ENCODE measurements around the gene SURF1. TPM values are rescaled to one million over a fixed set of nuclear protein-coding genes. Genes with fewer than 3 reads are reported as not detected.
"Not testable (repeated sequence)": the region's sequence is repeated elsewhere in the genome, so short reads cannot be mapped to it uniquely, and the experiment has no call there.

SURF1 gene
- total and polyA plus RNA-seq, 4 donors = 14.2 to 75.3 (median 57.8) TPM

- no peak for DNase-seq
- Histone ChIP-seq H3K36me3 (ENCODE audit: control insufficient read depth in 4 of 4, insufficient read depth in 4 of 4, low read length in 4 of 4) (no peaks in the 10 kb centered on the region), H3K9me3 (ENCODE audit: control insufficient read depth in 4 of 4, insufficient read depth in 3 of 4, low read length in 3 of 4) (no peaks in the 10 kb centered on the region), H3K9ac (ENCODE audit: insufficient read depth in 1 of 2, low read length in 2 of 2) (no peak overlapping the region), H3K27me3 (ENCODE audit: control insufficient read depth in 3 of 3, insufficient read depth in 3 of 3, low read length in 2 of 3) (peaks cover 0 to 6% (median 0%) of the 10 kb centered on the region in 3 donors), H3K4me3 (no peak overlapping the region), H3K4me1 (ENCODE audit: control insufficient read depth in 5 of 5, insufficient read depth in 5 of 5, low read length in 5 of 5) (no peaks in the 10 kb centered on the region), H3K27ac (ENCODE audit: low read depth in 1 of 2, low read length in 1 of 2) (no peak overlapping the region)
- no peak for ATAC-seq (ENCODE audit: insufficient read depth, low FRiP score)
- no peak for TF ChIP-seq CTCF (IDR thresholded peaks at IDR 0.05; ENCODE audit: control extremely low read depth, extremely low read depth)
- 31 to 32% methylated on average over 8 of the region's 8 CpGs for WGBS, 2 donors
Observed at GRCh38 chr9:133394687-133395271, 38.5 kb upstream of the SURF1 start.

- Histone ChIP-seq H3K9ac (ENCODE audit: insufficient read depth in 1 of 2, low read length in 2 of 2) (no peak overlapping the region), H3K27ac (ENCODE audit: low read depth in 1 of 2, low read length in 1 of 2) (no peak overlapping the region), H3K9me3 (ENCODE audit: control insufficient read depth in 4 of 4, insufficient read depth in 3 of 4, low read length in 3 of 4) (no peaks in the 10 kb centered on the region), H3K36me3 (ENCODE audit: control insufficient read depth in 4 of 4, insufficient read depth in 4 of 4, low read length in 4 of 4) (no peaks in the 10 kb centered on the region), H3K4me3 (no peak overlapping the region), H3K4me1 (ENCODE audit: control insufficient read depth in 5 of 5, insufficient read depth in 5 of 5, low read length in 5 of 5) (no peaks in the 10 kb centered on the region), H3K27me3 (ENCODE audit: control insufficient read depth in 3 of 3, insufficient read depth in 3 of 3, low read length in 2 of 3) (peaks cover 0 to 6% (median 0%) of the 10 kb centered on the region in 3 donors)
- no peak for ATAC-seq (ENCODE audit: insufficient read depth, low FRiP score)
- WGBS, 2 donors = 90 to 100% methylated on average over 3 of the region's 3 CpGs
- TF ChIP-seq CTCF (IDR thresholded peaks at IDR 0.05; ENCODE audit: control extremely low read depth, extremely low read depth) = no peak
- DNase-seq = no peak
Observed at GRCh38 chr9:133393399-133393798, 37.1 kb upstream of the SURF1 start.

GRCh38 chr9:133392308-133392707 lies 36.0 kb upstream of the SURF1 start:
- H3K9ac ChIP-seq (ENCODE audit: insufficient read depth in 1 of 2, low read length in 2 of 2); ATAC-seq (ENCODE audit: insufficient read depth, low FRiP score); H3K27me3 ChIP-seq (ENCODE audit: control insufficient read depth in 3 of 3, insufficient read depth in 3 of 3, low read length in 2 of 3); DNase-seq; H3K9me3 ChIP-seq (ENCODE audit: control insufficient read depth in 4 of 4, insufficient read depth in 3 of 4, low read length in 3 of 4); H3K36me3 ChIP-seq (ENCODE audit: control insufficient read depth in 4 of 4, insufficient read depth in 4 of 4, low read length in 4 of 4); H3K4me1 ChIP-seq (ENCODE audit: control insufficient read depth in 5 of 5, insufficient read depth in 5 of 5, low read length in 5 of 5); H3K27ac ChIP-seq (ENCODE audit: low read depth in 1 of 2, low read length in 1 of 2); H3K4me3 ChIP-seq: not testable (repeated sequence)
- WGBS, 2 donors = 95 to 100% methylated on average over 3 of the region's 3 CpGs

GRCh38 chr9:133391449-133391848 lies 35.2 kb upstream of the SURF1 start:
- 50 to 70% methylated on average over 2 to 3 of the region's 4 CpGs for WGBS, 2 donors

More at GRCh38 chr9:133391449-133391848, 35.2 kb upstream of the SURF1 start:
- not testable (repeated sequence) for H3K9ac ChIP-seq (ENCODE audit: insufficient read depth in 1 of 2, low read length in 2 of 2); H3K27me3 ChIP-seq (ENCODE audit: control insufficient read depth in 3 of 3, insufficient read depth in 3 of 3, low read length in 2 of 3); H3K36me3 ChIP-seq (ENCODE audit: control insufficient read depth in 4 of 4, insufficient read depth in 4 of 4, low read length in 4 of 4); H3K4me3 ChIP-seq; H3K4me1 ChIP-seq (ENCODE audit: control insufficient read depth in 5 of 5, insufficient read depth in 5 of 5, low read length in 5 of 5); H3K27ac ChIP-seq (ENCODE audit: low read depth in 1 of 2, low read length in 1 of 2); H3K9me3 ChIP-seq (ENCODE audit: control insufficient read depth in 4 of 4, insufficient read depth in 3 of 4, low read length in 3 of 4); ATAC-seq (ENCODE audit: insufficient read depth, low FRiP score); DNase-seq
